ENCODE results near the gene MYH9. TPM values are rescaled to one million over a fixed set of nuclear protein-coding genes. Genes with fewer than 3 reads are reported as not detected.

MYH9 gene
- polyA plus RNA-seq, 1 of the 3 experiments (the other 2 are of a cell fraction), result 303 TPM

GRCh38 chr22:36395915-36396314, 8.1 kb upstream of the MYH9 start:
- H3K4me2 ChIP-seq, result peak overlapping the region; percentile 2; the same call in 1 of the 2 replicates
- H3K27ac ChIP-seq (ENCODE audit: low read depth in 2 of 2, low read length in 1 of 2), result peak overlapping the region in 1 of 2 experiments; percentile 92; a peak in 2 of 4 replicates

GRCh38 chr22:36395055-36395849, 7.5 kb upstream of the MYH9 start:
- POLR2A ChIA-PET, result no interaction called here
- 76% methylated on average over 12 of the region's 12 CpGs for WGBS (ENCODE audit: low lambda C conversion rate)
- no peak for DNase-seq
- H3K79me2 ChIP-seq (ENCODE audit: insufficient read depth), result peaks cover 22% of the 10 kb centered on the region
- H4K20me1 ChIP-seq (ENCODE audit: insufficient read depth), result no peaks in the 10 kb centered on the region
- H2AFZ ChIP-seq (ENCODE audit: low read depth), result no peak overlapping the region
- CTCF ChIA-PET, result interaction anchor here (1.0 to 2.4 kb wide), 2 partner anchors 10 to 94 kb away, joined by 3 to 6 read pairs; no protein-coding TSS in a partner anchor
- no peak overlapping the region for H3K9ac ChIP-seq
- no peaks in the 10 kb centered on the region for H3K27me3 ChIP-seq (ENCODE audit: insufficient read depth)
- H3K9me2 ChIP-seq, result no peaks in the 10 kb centered on the region
- H3K4me2 ChIP-seq, result peak overlapping the region; percentile 2; the same call in 1 of the 2 replicates
- peak overlapping the region in 1 of 2 experiments; percentile 92; a peak in 2 of 4 replicates for H3K27ac ChIP-seq (ENCODE audit: low read depth in 2 of 2, low read length in 1 of 2)
- H3F3A ChIP-seq (replicated peaks; ENCODE audit: insufficient read depth), result peaks cover 32% of the 10 kb centered on the region
- peaks cover 11 to 38% of the 10 kb centered on the region in 2 experiments; a peak in 3 of 4 replicates for H3K4me1 ChIP-seq (ENCODE audit: control insufficient read depth in 1 of 2, insufficient read depth in 2 of 2, low read depth in 1 of 2, low read length in 1 of 2)
- H3K4me3 ChIP-seq (ENCODE audit: low read depth in 2 of 2, low read length in 1 of 2), result no peak overlapping the region
- no peaks in the 10 kb centered on the region for H3K9me3 ChIP-seq
- H3K36me3 ChIP-seq (replicated peaks in 1 of 2; ENCODE audit: control insufficient read depth in 1 of 2, insufficient read depth in 2 of 2, low read length in 1 of 2), result no peaks in the 10 kb centered on the region
- TF ChIP-seq ELF1 (IDR thresholded peaks at IDR 0.05) (no peak), GABPA (IDR thresholded peaks at IDR 0.05; ENCODE audit: low read depth) (no peak), ZBTB33 (IDR thresholded peaks at IDR 0.05; ENCODE audit: borderline replicate concordance, low read depth) (no peak), MXI1 (IDR thresholded peaks at IDR 0.05; ENCODE audit: low read depth, low read length) (no peak), REST (IDR thresholded peaks at IDR 0.05; ENCODE audit: low read depth, low read length) (no peak), RCOR1 (IDR thresholded peaks at IDR 0.05; ENCODE audit: low read length) (no peak), IRF3 (IDR thresholded peaks at IDR 0.05; ENCODE audit: low read depth, low read length) (no peak), PBX3 (IDR thresholded peaks at IDR 0.05) (no peak), RXRA (IDR thresholded peaks at IDR 0.05; ENCODE audit: borderline replicate concordance, low read depth) (no peak)

More at GRCh38 chr22:36395915-36396314, 8.1 kb upstream of the MYH9 start:
- Histone ChIP-seq H3K9me3 (no peaks in the 10 kb centered on the region), H3K27me3 (ENCODE audit: insufficient read depth) (no peaks in the 10 kb centered on the region), H3K4me1 (ENCODE audit: control insufficient read depth in 1 of 2, insufficient read depth in 2 of 2, low read depth in 1 of 2, low read length in 1 of 2) (peaks cover 11 to 38% of the 10 kb centered on the region in 2 experiments; a peak in 3 of 4 replicates), H3K4me3 (ENCODE audit: low read depth in 2 of 2, low read length in 1 of 2) (no peak overlapping the region), H2AFZ (ENCODE audit: low read depth) (no peak overlapping the region), H3F3A (replicated peaks; ENCODE audit: insufficient read depth) (peaks cover 32% of the 10 kb centered on the region), H3K79me2 (ENCODE audit: insufficient read depth) (peaks cover 17% of the 10 kb centered on the region; the same call in 1 of the 2 replicates), H4K20me1 (ENCODE audit: insufficient read depth) (no peaks in the 10 kb centered on the region), H3K36me3 (replicated peaks in 1 of 2; ENCODE audit: control insufficient read depth in 1 of 2, insufficient read depth in 2 of 2, low read length in 1 of 2) (no peaks in the 10 kb centered on the region), H3K9ac (no peak overlapping the region; the same call in 1 of the 2 replicates), H3K9me2 (no peaks in the 10 kb centered on the region)
- WGBS (ENCODE audit: low lambda C conversion rate), result 26% methylated on average over 2 of the region's 2 CpGs
- peak; percentile 52 for DNase-seq
- POLR2A ChIA-PET, result no interaction called here
- CTCF ChIA-PET, result interaction anchor here (1.0 to 2.4 kb wide), 2 partner anchors 9 to 95 kb away, joined by 3 to 6 read pairs; no protein-coding TSS in a partner anchor
- TF ChIP-seq EP300 (IDR thresholded peaks at IDR 0.05; ENCODE audit: borderline replicate concordance in 1 of 2, low read depth in 1 of 2, low read length in 1 of 2), result peak; percentile 40 to 61; a peak in 1 of 4 replicates
- TF ChIP-seq TCF12 (IDR thresholded peaks at IDR 0.05), result peak; percentile 83
- no peak for TF ChIP-seq MXI1 (IDR thresholded peaks at IDR 0.05; ENCODE audit: low read depth, low read length)
- TF ChIP-seq RCOR1 (IDR thresholded peaks at IDR 0.05; ENCODE audit: low read length), result peak; percentile 52; the same call in 1 of the 2 replicates
- TF ChIP-seq ELF1 (IDR thresholded peaks at IDR 0.05), result no peak
- TF ChIP-seq FOSL2 (IDR thresholded peaks at IDR 0.05; ENCODE audit: borderline replicate concordance, low read depth), result peak; percentile 58; the same call in 1 of the 2 replicates
- TF ChIP-seq SMC3 (IDR thresholded peaks at IDR 0.05; ENCODE audit: low read depth, low read length), result no peak
- TF ChIP-seq JUND (IDR thresholded peaks at IDR 0.05), result peak; percentile 67
- peak; percentile 70 for TF ChIP-seq PBX3 (IDR thresholded peaks at IDR 0.05)
- peak; percentile 56 for TF ChIP-seq NFIC (IDR thresholded peaks at IDR 0.05; ENCODE audit: borderline replicate concordance)
- TF ChIP-seq GATA2 (CRISPR knock-in tag; IDR thresholded peaks at IDR 0.05), result peak; percentile 42; the same call in 1 of the 2 replicates
- 0 out of 2 replicates have a peak, but pooled peaks have one; percentile 32 for TF ChIP-seq FOXJ3 (CRISPR knock-in tag; IDR thresholded peaks at IDR 0.05)

Measured in SK-N-SH (cell line).